HG02759 (cell line): ENCODE results near the gene DYNAP.

Source experiments
- ATAC-seq: cut with Tn5 transposase; IDR thresholded peaks from one replicate; pipeline ENCODE4 v1.9.1; 2021; ENCODE audit warnings: mild to moderate bottlenecking, moderate library complexity; ENCODE audit not compliant: unreplicated experiment

Gene DYNAP, protein sequence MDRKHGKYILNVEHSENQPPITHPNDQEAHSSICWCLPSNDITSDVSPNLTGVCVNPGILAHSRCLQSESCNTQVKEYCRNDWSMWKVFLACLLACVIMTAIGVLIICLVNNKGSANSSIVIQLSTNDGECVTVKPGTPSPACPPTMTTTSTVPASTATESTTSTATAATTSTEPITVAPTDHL

DNA sequence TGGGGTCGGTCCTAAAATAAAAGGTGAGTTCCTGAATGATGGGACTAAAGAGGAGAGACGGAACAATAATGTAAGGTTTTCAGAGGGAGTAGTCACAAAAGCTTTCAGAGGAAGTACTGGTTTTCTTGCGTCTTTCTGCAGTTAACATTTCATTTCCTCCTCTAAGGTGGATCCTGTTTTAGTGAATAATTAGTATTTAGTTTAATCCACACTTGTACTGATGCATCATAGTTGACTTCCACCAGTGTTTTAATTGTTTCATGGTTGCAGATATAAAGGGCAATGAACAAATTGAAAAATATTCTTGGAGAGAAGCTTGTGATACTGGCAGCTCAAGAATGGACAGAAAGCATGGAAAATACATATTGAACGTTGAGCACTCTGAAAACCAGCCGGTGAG is at the start of gene DYNAP:
TSS of gene DYNAP (plus strand) at position 301 of the 400 bp plus-strand sequence. CDS start at position 339, 38 bp downstream.
- no peak for ATAC-seq

DNA sequence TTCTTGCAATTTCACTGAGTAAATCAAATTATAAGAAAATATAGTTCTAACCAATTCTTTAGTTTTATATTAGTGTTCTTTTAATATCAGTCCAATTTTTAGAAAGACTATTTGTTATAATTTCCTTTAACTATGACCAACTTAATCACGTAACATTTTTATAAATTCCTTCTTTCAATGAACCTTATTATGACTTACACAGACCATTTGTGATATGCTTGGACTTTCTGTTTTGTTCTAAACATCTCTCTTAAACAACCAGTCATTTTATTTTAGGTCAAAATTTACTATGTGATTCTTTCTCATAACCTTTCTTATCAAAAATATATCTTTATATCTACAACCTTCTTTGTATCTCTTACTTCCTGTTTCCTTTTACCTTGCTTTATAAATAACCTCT is 39.5 kb upstream of the DYNAP start:
- no peak for ATAC-seq

DNA sequence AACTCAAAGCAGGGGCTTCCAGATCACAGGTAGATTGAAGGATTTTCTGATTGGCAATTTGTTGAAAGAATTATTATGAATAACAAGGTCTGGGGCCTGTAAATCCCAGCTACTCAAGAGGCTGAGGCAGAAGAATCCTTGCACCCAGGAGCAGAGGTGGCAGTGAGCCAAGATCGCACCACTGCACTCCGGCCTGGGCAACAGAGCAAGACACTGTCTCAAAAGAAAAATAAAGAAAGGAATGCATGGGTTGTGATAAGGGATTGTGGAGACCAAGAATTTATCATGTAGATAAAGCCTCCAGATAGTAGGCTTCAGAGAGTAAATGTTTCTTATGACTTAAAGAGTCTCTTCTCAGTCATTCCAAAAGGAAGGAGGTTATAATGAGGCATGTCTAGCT is 35.8 kb upstream of the DYNAP start:
- ATAC-seq, result no peak

DNA sequence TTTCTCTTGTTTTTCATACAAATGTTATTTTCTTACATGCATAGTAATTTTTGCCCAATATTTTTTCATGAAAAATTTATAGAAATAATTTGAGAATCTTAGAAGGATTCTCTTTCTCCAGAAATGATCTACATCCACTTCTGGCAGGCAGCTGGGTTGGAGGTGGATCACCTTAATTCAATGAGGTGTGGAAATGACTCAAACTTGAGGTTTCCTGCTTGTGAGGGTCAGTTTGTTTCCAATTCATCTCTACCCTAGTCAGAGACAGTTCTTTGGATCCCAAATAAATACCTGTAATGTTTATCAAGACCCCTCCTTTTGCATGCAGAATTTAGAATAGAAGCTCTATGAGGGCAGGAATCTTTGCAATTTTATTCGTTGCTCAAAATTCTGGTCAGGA is 35.0 kb upstream of the DYNAP start:
- no peak for ATAC-seq

DNA sequence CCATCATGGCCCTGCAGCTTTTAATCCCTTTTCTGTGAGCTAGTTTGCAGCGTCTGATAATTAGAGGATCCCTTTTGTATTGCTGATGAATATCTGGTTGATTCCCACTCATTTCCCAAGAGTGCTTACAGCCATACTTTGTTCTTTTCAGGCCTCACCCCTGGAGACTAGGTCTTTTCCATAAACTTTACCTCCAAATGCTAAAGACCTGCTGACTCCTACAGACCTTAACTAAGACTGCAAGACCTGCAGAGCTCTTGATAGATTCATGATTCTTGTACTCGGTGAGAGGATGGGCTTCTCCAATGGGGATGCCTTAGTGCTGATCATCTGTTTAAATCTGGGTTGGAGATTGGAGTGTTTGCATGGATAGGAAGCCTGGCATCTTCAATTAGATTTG is 33.1 kb upstream of the DYNAP start:
- ATAC-seq, result no peak

DNA sequence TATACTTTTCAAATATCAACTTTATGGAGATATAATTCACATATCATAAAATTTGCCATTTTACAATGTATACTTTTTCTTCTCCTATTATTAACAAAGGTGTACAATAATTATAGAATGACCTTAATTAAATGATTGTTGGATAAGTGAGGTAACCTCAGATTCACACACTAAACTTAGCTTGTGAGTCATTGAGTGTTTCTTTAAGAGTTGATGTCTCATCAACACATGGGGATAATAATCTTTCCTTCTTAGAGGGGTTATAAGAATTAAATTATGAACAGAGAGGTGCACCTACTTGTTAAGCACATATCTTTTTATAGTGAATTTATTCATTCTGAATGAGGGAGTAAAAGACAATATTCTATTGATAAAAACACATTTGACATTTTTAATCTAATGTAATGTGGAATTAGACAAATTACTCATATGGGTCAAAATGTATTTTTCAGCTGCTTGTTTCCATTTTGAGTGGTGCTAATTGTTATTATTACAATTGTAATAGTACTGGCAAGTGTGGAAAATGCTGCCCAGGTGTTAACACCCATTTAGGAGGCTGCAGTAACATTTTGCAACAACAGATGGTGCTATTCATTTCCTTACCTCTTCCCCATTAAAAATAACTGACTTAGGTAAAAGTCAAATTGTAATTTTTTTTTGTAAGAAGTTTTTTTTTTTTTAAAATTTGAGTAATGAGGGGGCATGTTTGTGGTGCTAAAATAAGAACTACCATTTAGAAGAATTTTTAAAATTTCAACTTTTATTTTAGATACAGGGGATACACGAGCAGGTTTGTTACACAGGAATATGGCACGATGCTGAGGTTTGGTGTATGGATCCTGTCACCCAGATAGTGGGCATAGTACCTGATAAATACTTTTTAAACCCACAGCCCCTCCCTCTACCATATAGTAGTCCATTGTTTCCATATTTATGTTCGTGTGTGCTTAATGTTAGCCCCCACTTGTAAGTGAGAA is 32.1 kb upstream of the DYNAP start:
- no peak for ATAC-seq

DNA sequence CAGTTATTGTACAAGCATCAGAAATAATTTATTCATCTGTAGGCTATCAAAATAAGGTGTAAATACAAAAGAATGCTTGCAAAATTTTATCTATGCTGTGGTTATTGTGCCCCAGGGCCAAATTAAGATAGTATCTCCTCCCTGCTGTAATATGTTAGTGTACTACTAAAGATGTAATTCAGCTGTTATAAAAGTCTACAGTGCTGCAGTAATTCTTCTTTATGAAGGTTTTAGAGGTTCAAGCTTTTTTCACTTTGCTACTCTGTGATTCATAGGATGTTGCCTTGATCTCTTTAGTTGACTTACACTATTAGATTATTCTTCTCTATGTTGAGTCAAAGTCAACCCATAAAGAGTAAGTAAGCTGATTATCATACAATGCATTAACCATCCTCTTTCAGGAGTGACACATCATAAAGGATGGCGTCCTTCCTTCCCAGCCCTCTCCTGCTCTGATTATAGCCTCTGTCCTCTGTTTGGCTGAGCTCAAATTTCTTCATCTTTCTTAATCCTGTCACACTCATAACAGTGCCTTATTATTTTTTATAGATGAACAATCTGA is 29.3 kb upstream of the DYNAP start:
- ATAC-seq, result no peak

DNA sequence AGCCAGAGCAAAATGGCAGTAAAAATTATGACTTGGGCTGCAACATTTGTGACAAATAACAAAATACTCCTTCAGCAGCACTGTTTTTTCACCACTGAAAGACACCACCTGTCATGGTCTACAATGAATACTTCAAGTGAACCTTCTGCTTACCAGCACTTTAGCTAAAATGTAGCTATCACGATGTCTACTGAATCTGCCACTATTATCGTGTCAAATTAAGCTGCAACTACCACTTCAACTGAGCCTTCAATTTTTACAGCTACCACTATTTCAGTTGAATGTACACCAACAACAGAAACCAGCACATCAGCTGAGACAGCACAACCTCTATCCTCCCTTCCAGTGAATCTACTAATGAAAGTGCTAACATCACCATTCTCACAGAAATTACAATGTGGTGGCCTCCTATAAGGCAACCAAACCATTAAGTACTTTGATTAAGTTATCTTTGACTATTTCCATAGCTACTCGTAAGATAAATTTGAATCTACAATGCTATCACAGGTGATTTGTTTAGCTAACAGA is 10.8 kb upstream of the DYNAP start:
- ATAC-seq, result no peak

DNA sequence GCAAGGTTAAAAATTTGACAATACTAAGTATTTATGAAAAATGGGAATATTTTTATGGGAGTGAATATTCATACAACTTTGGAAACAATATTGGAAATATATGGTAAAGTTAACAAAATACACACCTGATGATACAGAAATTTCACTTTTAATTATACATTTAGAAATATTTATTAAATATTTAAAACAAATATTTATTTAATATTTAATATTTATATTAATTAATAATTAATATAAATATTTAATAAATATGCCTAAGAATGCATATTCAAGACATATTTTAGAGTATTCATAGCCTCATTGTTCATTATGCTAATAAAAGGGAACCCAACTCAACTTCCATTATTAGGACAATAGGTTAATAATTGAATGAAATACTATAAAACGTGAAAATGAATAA is 7.0 kb upstream of the DYNAP start:
- ATAC-seq, result no peak

DNA sequence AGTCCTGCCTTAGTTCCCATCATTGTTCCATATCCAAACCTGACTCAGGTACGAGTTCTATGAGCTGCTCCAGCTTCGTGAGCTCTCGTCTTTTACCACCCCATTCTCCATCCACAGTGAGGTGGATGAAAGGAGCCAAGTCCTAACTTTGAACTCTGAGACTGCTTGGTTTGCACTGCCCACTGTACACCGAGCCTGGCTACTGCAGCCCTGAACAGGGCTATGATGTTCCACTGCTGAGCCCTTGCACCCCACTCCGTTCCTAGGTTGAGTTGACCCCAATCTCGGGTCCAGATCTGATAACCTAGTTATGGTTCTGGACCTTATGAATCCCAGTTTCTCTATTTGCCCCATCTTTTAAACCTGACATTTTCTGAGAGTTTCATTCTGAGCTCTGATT is 5.3 kb upstream of the DYNAP start:
- no peak for ATAC-seq

DNA sequence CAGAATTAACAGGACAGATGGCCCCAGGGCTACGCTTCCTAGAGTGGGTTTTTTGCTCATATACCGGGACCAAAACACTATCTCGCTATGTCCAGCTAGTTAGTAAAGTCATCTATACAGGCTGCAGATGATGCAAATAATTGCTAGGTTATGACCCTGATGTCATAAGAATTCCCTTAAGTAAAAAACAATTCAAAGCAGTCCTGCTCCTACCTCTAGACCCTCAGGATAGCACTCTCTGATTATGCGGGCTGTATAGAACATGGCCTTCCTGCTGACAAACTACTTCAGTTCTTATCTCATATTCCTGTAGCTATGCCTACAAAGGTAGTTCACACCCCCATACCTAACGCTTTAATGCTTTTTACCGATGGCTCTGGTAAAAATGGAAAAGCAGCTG is 13.2 kb downstream of the DYNAP start:
- ATAC-seq, result no peak

DNA sequence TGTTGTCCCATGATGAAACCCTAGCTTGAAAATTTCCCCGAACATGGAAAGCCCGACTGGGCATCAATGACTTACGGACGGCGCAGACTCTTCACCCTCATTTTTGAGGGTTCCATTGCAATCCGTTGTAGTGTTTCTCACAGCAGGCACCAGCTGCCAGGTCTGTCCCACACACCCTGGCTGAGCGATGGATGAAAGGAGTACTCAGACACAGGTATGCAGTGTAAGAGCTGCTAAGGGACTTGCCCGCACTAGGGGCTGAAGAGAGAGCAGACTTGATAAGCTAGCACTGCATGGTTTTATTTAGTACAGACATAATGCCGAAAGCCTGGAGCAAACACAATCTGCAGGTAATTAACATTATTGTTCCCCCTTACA is 15.8 kb downstream of the DYNAP start:
- no peak for ATAC-seq

DNA sequence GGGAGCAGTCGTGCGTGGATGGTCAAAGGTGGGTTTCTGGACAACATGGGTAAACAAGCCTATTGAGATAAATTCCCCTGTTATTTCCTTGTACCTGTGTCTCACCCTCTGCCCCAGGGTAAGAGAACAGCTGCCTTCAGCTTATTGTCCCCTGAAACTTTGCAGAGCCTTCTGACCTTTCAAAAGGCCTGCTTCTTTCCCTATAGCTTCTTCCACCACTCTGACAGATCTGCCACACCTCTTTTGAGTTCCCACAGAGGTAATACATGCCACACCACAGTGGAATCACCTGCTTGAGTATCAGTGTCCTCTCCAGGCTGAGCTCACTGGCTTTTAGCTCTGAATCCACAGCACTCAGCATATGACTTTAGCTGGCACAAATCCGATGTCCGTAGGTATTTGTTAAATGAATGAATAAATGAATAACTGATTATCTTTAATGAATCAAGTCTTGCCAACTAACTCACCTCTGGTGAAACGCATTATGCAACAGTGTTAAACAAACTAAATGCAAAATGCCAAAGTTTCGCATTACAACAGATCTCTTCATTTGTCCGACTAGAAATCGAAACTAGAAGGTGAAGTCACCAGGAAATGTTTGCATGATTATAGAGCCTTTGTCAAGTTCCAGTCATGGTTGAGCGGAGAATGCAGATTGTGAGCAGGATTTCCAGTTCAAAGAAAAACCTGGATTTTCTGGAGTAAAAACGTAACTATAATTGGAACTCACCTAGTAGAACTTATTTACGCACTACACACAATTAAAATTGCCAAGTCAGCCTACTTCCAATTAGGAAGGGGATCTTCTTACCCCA is 16.4 kb downstream of the DYNAP start:
- ATAC-seq, result no peak

DNA sequence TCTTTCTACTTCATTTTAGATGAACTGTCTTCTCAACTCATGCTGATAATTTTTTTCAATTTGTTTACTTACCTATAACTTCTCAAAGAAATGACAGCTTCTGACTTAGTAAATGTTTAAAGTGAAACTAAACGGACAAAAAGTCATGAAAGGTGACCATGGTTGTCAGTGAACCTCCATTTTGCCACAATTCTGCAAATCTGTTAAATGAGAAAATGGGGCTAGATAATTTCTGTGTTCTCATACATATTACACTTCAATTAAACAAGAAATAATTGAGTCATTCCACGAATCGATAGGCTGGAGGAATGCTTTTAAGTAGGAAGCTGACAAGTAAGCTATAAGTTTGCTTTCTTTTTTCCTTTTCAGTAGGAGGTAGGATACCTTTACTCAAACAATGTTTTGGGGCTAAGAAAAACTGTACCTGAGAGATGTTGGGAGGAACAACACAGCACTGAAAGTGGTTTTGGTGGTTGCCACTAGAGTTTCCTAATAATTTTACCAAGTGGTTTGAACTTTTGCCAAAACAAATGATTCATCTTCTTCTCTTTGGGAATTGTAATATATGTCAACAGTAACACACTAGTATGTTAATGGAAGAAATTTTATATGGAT is 17.1 kb downstream of the DYNAP start:
- no peak for ATAC-seq

DNA sequence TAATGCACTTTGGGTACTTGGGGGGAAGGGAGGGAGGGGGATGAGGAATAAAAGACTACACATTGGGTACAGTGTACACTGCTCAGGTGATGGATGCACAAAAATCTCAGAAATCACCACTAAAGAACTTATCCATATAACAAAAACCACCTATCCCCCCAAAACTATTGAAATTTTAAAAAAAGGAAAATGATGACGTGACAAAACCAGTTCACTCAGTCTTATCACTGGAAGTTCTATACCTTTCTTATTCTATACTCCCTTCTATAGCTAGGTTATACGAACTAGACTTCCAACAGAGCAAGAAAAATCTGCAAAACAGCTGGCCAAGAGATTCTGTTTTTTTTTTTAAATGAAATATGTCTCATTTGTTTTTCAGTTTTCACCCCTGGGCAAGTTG is 20.8 kb downstream of the DYNAP start:
- ATAC-seq, result no peak

DNA sequence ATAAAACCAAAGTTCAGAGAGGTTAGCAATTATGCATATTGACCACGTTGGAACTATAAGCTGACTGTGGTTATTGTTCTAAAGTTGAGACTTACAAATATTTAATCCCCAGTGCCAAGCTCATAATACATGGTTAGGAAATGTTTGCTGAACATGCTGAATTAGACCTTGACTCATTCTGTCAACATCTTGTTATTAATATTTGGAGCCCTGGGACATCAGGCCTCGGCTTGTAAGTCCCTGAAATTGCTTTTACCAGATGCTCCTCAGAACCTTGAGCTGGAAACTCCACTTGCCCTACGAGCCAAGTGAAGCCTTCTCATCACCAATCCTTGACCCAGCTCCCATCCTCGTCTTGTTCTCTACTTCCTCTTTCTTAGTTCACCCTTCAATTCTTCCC is 21.2 kb downstream of the DYNAP start:
- no peak for ATAC-seq

DNA sequence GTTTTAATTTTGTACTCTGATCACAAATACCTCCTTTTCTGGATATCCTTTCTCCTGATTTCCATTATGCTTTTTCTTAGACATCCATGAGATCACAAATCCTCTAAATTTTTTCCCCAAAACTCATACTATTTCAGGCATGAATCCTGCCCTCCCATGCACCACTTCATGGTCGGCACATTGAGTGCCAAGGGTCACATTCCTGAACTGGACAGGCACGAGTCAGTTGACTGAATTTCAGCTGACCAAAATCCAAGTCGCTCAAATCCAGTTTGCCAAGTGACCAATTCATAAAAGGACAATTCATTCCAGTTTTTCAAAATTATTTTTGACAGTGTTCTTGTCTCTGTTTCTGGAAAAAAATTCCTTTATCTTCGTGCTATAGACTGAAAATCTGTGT is 22.1 kb downstream of the DYNAP start:
- ATAC-seq, result no peak

DNA sequence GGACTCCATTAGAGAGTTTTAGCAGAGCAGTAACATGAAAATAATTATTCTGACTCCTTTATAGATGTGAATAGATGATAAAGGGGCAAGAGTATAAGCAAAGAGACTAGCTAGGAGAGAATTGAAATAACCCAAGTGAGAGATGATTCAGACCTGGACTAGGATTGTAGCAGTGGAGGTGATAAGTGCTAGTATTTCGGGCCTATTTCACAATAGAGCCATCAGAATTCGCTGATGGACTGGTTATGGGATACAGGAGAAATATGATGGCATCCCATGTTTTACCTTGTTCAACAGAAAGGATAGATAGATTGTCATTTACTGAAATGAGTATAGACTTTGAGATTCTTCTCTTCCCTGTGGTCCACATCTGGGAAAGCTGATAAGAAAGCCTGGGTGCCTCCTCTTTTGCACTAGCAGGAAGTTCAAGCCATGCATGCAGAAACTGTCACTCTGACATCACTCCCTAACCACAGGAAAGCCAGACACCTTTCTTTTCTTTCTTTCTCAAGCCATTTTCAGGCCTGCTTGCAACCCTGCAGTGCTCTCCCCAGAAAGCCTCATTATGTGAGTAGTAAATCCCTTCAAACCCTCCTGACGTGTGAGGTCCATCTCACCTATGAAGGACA is 25.3 kb downstream of the DYNAP start:
- peak; percentile 67 for ATAC-seq

DNA sequence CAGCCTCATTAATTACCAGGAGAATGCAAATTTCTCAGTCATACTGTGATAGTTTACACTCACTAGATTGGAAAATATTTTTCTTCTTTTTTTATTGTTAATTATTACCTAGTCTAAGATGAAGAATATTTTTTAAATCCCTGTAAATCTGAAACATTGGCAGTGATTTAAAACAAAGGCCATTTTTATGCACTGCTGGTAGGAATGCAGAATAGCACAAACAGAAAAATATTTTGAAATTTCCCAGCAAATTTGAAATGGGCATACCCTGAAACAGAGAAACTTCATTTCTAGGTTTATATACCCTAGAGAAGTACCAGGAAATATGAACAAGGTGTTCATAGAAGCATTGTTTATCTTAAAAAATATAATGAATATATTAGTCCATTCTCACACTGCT is 31.0 kb downstream of the DYNAP start:
- no peak for ATAC-seq

DNA sequence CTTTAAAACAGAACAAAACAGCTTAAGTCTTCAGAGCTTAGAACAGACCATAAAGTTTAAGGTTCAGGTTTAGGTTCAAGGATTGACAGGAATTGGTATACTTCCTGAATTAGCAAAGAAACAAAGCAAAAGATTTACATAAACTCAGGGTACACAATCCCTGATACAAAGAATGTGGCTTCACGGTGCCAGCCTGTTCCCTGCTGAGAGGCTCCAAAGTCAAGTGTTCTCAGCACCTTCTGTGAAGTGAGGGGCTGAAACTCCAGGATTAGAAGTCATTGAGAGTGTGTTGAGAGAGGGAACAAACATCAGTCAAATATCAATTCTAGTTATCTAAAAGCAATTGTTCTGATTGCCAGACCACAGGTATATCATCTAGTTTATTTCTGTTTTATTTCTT is 35.7 kb downstream of the DYNAP start:
- ATAC-seq, result no peak
